NCI-H226 (cell line): ENCODE results near the gene RAB19.
A peak's percentile ranks its signal among the peaks of the same experiment; 100 is the strongest.

Experiments used
- DNase-seq: peaks from one replicate; pipeline ENCODE4 v3.0.0-alpha.2; 2015

The RAB19 gene, protein sequence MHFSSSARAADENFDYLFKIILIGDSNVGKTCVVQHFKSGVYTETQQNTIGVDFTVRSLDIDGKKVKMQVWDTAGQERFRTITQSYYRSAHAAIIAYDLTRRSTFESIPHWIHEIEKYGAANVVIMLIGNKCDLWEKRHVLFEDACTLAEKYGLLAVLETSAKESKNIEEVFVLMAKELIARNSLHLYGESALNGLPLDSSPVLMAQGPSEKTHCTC

DNA sequence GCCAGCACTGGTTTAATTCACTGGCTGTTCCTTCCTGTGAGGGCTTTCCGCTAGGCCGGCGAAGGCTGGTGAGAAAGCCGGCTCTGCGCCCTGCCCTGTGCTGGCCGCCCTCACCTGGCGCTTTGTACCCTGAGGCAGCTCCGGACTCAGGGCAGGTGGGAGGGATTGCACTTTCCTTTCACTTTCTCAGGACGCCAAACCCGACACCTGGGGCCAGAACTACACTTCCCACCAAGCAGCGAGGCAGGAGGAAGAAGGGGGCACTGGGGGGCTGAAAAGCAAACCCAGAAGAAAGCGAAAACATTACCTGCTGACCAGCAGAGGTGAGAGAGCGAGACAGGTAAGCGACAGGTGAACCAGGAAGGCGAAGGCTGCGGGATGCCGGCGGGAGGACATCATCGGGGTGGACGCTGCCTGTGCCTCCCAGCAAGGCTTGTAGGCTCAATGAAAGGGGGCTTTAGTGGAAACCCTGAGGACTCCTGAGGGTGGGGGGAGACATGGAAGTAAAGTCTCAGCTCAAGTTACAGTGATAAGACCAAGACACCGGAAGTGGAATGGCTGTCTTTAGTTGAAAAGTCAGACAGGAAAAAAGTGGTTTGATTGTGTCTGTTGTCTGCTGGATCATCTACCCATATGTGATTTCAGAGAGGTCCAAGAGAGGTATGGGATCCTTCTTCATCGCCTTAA is at the start of gene RAB19:
Gene RAB19 (plus strand): TSS at position 181 of the 687 bp plus-strand sequence. CDS start 3,589 bp downstream, outside the sequence.
- DNase-seq: no peak

DNA sequence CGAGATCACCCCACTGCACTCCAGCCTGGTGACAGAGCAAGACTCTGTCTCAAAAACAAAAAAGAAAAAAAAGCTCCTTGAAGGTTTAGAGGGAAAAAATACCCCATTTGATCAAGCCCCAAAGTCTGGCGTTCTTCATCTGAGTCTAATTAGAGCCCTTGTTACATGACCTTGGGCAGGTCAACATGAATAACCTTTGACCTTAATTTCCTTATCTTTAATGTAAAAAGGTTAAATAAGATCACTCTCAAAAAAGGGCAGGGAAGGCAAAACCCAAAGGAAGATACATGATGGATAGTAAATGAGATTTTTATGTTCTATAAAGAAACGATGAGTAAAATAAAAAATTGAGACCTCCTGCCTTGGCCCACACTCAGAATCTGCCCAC is 45.8 kb upstream of the RAB19 start:
- no peak for DNase-seq

DNA sequence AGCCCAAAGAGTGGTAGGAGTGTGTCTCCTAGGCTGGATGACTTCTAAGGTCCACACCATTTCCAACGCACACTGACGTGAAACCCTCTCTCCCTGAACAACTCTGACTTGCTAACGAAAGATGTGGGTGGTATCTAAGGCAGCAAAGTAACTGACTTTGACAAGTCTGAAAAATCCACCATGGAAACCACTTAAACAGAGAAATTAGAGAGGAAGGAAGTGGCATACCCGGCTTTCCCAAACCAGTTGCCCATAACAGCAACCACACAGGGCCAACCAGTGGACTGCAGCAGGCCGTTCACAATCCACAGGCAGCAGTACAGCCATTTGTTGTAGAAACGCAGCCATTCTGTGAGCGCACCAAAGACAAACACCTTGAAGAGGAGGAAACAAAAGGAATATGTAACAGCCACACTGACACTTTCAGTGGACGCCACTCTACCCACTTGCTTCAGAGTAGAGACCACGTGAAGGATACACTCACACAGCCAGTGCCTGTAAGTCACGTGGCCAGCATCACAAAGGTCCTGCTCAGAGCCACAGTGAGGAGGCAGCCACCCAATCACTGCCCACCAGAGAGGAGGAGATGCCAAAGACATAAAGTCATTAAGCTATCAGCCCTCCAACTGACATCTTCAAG is 45.3 kb upstream of the RAB19 start:
- peak; percentile 56 for DNase-seq

DNA sequence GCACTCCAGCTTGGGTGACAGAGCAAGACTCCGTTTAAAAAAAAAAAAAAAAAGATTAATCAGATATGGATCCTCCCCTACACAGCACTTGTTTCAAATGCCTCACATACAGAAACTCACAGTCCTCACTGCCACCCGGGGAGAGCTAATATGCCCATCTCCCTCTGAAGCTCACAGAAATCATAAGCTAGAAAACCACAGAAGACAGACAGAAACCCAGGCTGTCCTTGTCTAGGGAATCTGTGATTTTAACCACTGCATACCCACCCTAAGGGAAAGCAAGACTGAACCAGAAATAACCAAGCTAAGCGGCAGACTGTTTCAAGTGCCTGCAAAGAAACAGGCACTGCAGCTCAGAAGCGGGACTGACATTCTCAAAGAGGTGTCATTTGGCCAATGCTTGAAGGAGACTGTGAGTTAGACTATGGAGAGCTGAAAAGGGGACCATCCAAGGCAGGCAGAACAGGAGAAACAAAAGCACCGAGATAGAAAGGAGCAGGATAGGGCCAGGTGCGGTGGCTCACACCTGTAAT is 43.1 kb upstream of the RAB19 start:
- no peak for DNase-seq

DNA sequence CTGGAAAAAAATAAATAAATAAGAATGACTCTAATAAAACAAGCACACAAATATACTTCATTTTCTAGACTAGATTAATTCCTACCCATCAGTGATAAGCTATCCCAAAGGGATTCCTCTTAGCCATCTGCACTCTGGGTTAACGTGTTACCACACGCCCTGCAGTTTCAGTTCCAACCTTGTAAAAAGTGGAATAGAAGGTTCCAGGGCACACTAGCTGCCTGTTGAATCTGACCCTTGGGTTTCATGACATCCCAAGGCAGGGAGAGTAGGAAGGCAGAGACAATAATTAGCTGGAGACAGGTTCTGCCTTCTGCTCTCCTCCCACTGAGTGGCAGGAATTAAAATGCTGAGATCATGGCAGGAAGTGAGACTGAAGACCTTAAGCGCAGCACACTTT is 39.0 kb upstream of the RAB19 start:
- DNase-seq: no peak

DNA sequence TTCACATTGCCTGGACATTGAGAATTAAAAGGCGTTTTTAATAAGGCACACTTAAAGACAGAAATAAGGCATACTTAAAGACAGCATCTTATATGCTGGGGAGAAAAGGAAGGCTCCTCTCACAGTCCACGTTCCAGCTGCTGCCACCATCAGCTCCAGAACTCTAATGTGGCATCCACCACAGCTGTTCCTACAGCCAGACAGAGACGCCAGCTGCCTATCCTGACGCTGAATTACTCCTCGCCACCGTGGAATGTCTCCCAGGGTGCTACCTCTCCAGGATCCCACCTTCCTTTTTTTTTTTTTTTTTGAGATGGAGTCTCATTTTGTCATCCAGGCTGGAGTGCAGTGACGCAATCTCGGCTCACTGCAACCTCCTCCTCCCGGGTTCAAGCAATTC is 36.3 kb upstream of the RAB19 start:
- no peak for DNase-seq

DNA sequence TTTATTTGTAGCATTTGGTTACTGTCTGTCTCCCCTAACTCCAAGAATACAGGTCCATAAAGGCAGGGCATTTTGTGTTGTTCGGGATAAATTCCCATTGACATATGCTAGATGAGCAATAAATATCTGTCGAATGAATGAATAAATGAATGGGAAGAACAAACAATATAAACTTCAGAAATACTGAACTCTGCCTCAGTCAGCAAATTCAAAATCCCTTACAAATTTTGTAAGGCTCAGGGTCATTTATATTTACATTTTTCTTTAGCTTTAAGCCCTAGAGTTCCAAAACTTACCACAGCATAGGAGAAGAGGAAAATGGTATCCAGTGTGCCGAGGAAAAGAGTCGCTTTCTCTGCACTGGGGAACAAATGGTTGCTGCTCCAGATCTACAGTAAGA is 34.6 kb upstream of the RAB19 start:
- no peak for DNase-seq

DNA sequence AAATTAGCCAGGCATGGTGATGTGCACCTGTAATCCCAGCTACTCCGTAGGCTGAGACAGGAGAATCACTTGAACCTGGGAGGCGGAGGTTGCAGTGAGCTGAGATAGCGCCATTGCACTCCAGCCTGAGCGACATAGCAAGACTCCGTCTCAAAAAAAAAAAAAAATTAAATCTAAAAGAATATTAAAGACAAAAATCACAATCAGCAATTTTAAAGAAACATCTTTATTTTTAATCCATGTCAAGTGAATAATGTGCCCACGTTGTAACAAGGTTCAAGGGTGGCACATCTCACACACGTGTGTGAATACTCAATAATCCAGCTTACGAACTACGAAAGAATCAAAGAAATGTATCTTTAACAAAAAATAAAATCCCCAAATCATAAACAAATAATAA is 28.5 kb upstream of the RAB19 start:
- no peak for DNase-seq

DNA sequence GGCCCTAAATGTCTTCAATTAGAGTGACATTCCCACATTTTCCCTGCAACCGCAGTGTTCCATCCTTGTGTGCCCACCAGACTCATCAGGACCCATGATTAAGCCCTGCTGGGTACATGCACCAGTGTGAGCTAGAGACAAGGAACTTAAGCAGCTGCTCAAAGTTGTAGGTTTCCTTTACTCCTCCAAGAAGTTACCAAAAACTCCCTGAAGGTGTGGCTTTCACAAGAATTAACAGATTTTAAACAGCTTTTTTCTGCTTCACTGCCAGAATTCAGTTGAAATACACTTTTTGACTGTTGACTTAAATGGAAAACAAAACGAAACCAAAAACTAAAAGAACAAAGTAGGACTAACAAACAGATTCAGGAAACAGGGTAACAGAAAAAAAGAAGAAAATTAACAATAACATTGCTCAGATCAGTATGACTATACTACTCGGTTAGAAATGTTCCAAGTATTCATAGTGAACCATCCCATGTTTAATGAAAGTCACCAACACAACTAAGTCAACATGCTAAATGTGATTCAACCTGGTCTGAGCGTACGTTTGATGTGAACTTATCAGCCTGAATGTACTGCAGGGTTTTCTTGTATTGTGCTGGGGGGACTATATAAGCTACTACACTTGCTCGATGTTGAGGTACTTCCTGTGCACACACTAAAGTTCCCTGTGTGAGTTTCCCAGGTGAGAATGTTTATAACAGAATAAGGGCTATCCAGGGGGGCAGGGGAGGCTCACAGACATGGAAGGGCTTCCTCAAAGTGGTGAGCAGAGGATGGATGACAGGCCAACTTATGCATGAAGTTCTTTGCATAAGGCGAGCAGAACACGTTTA is 27.7 kb upstream of the RAB19 start:
- no peak for DNase-seq

DNA sequence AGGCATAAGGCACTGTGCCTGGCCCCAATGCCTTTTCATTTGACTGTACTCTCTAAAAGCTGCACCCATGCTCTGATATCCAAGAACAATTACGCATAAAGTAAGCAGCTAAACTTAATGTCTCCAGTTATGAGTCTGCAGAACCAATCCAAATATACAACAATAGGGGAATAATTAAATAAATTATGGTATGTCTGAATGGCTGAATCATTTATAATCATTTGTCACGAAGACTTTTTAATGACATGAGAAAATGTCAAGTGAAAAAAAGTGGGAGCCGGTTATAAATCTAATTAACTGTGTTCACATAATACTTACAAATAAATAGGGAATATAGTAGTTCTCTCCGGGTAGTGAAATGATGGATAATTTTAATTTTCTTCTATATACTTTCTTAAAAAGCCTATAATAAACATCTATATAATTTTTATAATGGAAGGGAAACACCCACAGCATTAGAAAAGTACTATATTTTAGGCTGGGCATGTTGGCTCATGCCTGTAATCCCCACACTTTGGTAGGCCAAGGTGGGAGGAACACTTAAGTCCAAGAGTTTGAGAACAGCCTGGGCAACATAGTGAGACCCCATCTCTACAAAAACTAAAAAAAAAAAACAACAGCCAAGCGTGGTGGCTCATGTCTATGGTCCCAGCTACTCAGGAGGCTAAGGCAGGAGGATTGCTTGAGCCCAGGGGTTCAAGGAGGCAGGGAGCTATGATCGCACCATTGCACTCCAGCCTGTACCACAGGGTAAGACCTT is 19.7 kb upstream of the RAB19 start:
- no peak for DNase-seq

DNA sequence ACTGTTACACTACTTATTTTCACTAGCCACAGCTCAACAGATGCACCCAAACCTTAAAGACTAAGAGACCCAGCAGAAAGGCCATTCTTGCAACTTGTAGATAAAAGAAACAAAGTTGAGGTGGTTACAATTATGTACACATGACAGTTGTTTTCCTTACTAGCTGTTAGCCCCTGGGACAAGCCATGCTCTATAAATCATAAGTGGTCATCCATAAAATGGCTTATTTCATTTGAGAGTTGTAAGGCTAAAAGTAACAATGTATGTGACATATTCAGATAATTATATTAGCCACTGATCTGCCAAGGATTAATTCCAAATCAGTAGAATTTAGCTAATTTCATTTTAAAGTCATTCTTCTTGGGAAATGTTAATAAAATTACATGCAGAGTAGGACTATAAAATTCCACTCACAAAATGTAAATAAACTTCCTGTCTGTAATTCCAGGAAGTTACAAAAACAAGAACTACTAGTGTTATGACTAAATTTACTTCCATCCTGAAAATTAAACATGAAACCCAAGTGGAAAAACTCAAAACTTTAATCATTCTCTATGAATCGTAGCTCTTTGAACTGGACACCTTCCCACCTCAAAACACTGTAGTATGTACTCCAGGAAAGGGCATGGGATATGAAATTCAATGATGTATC is 18.8 kb upstream of the RAB19 start:
- no peak for DNase-seq

DNA sequence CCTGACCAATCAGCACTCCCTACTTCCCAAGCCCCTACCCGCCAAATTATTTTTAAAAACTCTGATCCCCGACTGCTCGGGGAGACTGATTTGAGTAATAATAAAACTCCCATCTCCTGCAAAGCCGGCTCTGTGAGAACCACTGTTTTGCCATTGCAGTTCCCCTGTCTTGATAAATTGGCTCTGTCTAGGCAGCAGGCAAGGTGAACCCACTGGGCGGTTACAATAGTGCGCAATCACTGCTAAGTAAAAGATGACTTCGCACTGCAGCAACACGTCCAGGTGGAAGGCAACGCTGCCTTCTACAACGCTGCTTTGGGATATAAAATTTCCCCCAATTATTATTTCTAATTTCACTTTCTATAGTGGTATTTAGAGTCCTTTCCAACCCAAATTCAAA is 14.4 kb upstream of the RAB19 start:
- no peak for DNase-seq

DNA sequence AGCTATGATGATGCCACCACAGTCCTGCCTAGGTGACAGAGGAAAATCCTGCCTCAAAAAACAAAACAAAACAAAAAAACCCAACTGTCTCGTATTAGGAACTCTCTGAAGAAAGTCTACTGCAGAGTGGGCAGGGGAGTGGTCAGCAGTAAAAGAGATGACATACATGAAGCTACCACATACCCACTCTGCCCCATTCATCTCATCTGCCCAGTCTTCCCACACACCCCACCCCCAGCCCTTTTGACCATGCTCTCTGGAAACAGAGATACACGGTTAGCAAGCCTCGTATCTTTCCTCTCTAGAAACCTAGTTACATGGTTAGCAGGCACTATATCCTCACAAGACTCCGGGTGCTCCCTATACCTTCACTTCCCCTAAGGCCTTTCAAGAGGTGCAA is 13.8 kb upstream of the RAB19 start:
- no peak for DNase-seq

DNA sequence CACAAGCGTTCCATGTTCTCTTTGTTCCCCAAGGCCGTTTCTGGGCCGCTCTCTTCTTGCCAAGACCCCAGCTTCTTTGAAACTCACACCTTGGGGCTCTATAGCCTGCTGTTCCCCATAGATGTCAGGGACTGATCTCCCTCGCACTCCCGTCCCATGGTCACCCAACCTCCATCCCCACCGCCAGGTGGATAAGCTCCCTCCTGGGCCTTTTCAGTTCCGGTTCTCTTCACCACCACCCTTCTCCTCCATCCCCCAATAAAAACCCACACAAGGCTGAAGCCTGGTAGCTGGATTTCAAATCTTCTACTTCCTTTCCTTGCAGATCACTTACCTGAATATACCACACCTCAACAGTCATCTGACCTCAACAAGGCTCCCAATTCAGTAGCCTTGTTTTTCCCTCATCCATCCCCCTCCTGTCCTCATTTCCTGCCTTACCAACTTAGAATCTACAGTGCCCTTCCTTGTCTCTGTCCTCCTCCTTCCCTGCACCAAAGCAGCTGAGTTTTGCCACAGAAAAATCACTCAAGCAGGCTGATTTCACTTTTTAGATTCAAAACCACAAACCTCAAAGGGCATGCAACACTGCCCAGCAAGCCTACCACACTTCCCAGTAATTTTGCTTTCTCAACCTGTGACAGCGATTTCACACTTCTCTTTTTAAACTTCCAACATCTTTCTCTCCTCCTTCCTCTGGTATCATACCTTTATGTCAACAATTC is 13.2 kb upstream of the RAB19 start:
- peak; percentile 17 for DNase-seq

DNA sequence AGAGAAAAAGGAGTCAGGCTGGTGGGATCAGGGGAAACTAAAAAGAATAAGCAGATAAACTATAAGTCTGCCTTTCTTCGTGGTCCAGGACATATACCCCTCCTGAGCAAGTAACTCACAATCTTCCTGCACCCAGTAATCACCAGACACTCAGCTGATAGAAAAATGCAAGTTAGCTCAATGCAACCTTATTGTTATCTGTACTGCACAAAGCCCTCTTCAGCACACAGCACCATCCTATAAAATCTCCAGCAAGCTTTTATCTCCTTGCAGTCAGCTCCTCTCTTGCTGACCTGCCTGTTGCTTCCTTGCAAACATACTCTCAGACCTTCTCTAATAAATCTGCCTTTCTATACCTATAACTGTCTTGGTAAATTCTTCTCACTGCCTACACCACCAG is 12.2 kb upstream of the RAB19 start:
- DNase-seq: no peak

DNA sequence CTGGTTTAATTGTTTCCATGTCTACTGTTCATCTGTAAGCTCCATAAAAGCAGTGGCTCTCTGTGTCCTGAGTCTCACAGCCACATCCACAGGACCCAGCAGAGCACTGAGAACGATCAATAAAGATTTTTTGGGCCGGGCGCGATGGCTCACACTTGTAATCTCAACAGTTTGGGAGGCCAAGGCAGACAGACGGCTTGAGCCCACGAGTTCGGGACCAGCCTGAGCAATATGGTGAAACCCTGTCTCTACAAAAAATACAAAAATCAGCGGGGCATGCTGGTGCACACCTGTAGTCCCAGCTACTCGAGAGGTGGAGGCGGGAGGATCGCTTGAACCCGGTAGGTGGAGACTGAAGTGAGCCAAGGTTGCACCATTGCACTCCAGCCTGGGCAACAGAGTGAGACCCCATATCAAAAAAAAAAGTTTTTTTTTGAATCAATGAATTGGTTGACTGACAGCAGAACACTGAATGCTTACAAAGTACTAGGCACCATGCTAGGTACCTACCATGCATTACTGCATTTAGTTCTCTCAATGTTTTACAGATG is 10.0 kb upstream of the RAB19 start:
- no peak for DNase-seq

DNA sequence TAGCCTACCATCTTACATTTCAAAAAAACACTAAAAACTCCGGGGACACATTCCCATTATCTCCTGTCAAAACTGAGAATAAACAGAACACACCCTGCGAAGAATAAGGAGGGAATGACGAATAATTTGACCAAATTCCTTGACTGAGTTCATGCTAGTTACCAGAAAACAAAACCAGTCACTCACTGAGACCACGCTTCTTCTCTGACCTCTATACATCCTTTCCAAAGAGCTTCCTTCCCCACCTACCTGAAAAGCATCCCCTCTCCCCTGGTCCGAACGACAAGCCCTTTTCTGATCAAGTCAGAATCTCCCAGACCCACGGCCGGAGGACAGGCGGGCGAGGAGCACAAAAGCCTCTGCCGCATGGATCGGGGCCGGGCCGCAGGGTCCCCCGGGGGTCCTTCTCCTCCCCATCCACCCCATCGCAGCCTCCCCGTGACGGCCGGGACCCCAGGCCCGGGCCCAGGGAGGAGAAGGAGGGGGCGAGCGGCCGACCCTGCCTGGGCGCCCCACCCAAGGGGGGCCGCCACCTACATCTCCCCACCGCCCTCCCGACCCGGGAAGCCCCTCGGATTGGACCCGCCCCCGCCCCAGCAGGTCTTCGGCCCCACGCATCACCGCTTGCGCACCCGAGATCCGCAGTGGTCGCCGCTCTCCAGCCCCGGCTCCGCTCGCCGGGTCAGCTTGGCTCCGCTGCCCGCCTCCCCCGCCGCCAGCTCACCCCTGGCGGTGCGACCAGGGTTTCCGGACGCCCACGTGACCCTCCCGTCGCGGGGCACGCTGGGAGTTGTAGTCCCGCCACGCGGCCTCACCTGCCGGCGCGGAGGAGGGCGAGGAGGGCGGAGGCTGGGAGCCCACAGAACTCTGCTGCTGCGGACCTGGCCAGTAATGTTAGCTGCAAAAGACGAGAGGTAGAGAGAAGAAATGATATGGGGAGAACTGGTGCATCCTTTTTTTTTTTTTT is 5.8 kb upstream of the RAB19 start, which contains the start of gene SLC37A3:
Gene SLC37A3 (minus strand): TSS at position 747 of the 967 bp plus-strand sequence. CDS start 16,004 bp downstream, outside the sequence.
- peak; percentile 83 for DNase-seq

DNA sequence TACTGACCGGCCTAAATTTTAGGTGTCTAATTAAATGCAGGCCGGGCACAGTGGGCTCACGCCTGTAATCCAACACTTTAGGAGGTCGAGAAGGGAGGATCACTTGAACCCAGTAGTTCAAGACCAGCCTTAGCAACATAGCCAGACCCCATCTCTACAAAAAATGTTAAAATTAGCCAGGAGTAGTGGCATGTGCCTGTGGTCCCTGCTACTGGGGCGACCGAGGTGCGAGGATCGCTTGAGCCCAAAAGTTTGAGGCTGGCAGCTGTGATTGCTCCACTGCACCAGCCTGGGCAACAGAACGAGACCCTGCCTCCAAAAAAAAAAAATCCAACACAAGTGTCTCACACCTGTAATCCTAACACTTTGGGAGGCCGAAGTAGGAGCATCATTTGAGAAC is 5.0 kb upstream of the RAB19 start:
- no peak for DNase-seq

DNA sequence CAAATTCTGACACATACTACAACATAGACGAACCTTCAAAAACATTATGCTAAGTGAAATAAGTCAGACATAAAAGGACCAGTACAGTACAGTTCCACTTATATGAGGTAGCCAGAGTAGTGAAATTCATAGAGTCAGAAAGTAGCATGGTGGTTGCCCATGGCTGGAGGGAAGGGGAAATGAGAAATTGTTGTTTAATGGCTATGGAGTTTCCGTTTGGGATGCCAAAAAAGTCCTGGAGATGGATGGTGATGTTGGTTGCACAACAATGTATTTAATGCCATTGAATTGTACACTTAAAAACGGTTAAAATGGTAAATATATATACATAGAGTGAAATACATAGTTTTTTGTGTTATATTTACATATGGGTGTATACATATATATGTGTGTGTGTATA is 3.5 kb upstream of the RAB19 start:
- no peak for DNase-seq
